ENCODE measurements around the gene COG4. TPM values are rescaled to one million over a fixed set of nuclear protein-coding genes. Genes with fewer than 3 reads are reported as not detected.

Gene COG4
- total RNA-seq, 1 experiment from 2014 or later: 54.2 TPM

DNA sequence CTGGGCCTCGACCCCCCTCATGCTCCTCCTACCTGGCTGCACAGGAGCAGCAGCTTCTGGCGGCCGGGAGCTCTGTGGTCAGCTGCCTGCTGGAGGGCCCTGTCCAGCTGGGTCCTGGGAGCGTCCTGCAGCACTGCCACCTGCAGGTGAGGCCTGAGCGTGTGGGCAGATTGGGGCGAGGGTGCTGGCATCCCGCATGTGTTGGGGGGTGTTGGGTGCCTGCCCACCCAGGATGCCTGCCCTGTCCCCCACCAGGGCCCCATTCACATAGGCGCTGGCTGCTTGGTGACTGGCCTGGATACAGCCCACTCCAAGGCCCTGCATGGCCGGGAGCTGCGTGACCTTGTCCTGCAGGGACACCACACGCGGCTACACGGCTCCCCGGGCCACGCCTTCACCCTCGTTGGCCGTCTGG is 52.4 kb downstream of the COG4 start:
- Histone ChIP-seq H3K36me3 (ENCODE audit: control insufficient read depth in 1 of 2, insufficient read depth in 2 of 2, low read length in 2 of 2) (no peaks in the 10 kb centered on the region), H3K4me1 (ENCODE audit: control insufficient read depth in 1 of 2, insufficient read depth in 2 of 2, low read length in 2 of 2) (peaks cover 12 to 13% of the 10 kb centered on the region in 2 experiments), H3K9me2 (ENCODE audit: insufficient read depth) (no peaks in the 10 kb centered on the region), H3K4me2 (ENCODE audit: low read length) (no peak overlapping the region), H3K4me3 (replicated peaks in 1 of 2; ENCODE audit: low read depth in 1 of 2, low read length in 2 of 2) (no peak overlapping the region), H3K27me3 (ENCODE audit: insufficient read depth, low read length) (no peaks in the 10 kb centered on the region), H4K20me1 (ENCODE audit: insufficient read depth) (no peaks in the 10 kb centered on the region), H3K79me2 (ENCODE audit: insufficient read depth, low read length) (no peaks in the 10 kb centered on the region), H3K9ac (ENCODE audit: low read length) (no peak overlapping the region), H3K9me3 (ENCODE audit: control insufficient read depth in 1 of 2, insufficient read depth in 1 of 2, low read depth in 1 of 2, low read length in 2 of 2) (no peaks in the 10 kb centered on the region), H2AFZ (ENCODE audit: low read depth, low read length, poor library complexity, severe bottlenecking) (no peak overlapping the region), H3K27ac (ENCODE audit: low read depth, low read length) (no peak overlapping the region)
- DNase-seq (ENCODE audit: low read depth, low spot score) (no peak), ATAC-seq (peak; percentile 64)
- ChIA-PET CTCF (interaction anchor here (0.5 to 1.3 kb wide), 8 partner anchors 9 to 147 kb away, joined by 3 to 5 read pairs (median 3); no protein-coding TSS in a partner anchor), RAD21 (ENCODE audit: low non-redundant PET in 1 of 2, low total read pairs in 2 of 2, uncharacterized antibody in 2 of 2, unreplicated experiment in 2 of 2) (no interaction called here), POLR2A (interaction anchor here (0.6 to 1.3 kb wide), 2 partner anchors 90 to 91 kb away, joined by 3 to 4 read pairs; no protein-coding TSS in a partner anchor)
- intact Hi-C loops (cut with micrococcal nuclease): loop anchor here (5.0 kb wide), 1 partner anchor 99 kb away; no protein-coding TSS in a partner anchor
- no TSS peak for BruUV-seq (replicated peaks)
- TF ChIP-seq RAD21 (IDR thresholded peaks at IDR 0.05; ENCODE audit: low read depth): peak; percentile 75
- TF ChIP-seq, protein P1, sequence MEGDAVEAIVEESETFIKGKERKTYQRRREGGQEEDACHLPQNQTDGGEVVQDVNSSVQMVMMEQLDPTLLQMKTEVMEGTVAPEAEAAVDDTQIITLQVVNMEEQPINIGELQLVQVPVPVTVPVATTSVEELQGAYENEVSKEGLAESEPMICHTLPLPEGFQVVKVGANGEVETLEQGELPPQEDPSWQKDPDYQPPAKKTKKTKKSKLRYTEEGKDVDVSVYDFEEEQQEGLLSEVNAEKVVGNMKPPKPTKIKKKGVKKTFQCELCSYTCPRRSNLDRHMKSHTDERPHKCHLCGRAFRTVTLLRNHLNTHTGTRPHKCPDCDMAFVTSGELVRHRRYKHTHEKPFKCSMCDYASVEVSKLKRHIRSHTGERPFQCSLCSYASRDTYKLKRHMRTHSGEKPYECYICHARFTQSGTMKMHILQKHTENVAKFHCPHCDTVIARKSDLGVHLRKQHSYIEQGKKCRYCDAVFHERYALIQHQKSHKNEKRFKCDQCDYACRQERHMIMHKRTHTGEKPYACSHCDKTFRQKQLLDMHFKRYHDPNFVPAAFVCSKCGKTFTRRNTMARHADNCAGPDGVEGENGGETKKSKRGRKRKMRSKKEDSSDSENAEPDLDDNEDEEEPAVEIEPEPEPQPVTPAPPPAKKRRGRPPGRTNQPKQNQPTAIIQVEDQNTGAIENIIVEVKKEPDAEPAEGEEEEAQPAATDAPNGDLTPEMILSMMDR (IDR thresholded peaks at IDR 0.05 in 2 of 3, conservative IDR thresholded peaks at IDR 0.05 in 1 of 3; ENCODE audit: borderline replicate concordance in 1 of 3, insufficient read depth in 1 of 3, low read depth in 2 of 3, low read length in 2 of 3): peak; percentile 29 to 62 (median 43); a peak in 5 of 6 replicates
- TF ChIP-seq ELF1 (IDR thresholded peaks at IDR 0.05; ENCODE audit: borderline replicate concordance, low read depth): no peak
- TF ChIP-seq CBX3 (IDR thresholded peaks at IDR 0.05; ENCODE audit: low read depth): no peak
- no peak for TF ChIP-seq ZFX (IDR thresholded peaks at IDR 0.05)
- TF ChIP-seq TCF7L2 (IDR thresholded peaks at IDR 0.05; ENCODE audit: borderline replicate concordance, extremely low read depth, insufficient read depth, insufficient read length): no peak
